Osteocyte (in vitro differentiated cells): ENCODE measurements around the gene FAM72C. TPM values are rescaled to one million over a fixed set of nuclear protein-coding genes. Genes with fewer than 3 reads are reported as not detected.
"Not testable (repeated sequence)": the region's sequence is repeated elsewhere in the genome, so short reads cannot be mapped to it uniquely, and the experiment has no call there.

ENCODE experiments used
- DNase-seq: peaks from one replicate; pipeline ENCODE4 v3.0.0; 2021; ENCODE audit warnings: mixed read lengths; ENCODE audit not compliant: unreplicated experiment; ENCODE audit errors: extremely low spot score
- H3K27ac Mint-ChIP-seq: one replicate; pipeline ENCODE4 v1.8.0; 2021; ENCODE audit warnings: mild to moderate bottlenecking, mixed read lengths; ENCODE audit not compliant: unreplicated experiment
- H3K27me3 Mint-ChIP-seq: one replicate; pipeline ENCODE4 v1.8.0; 2021; ENCODE audit warnings: mixed read lengths; ENCODE audit not compliant: unreplicated experiment
- H3K36me3 Mint-ChIP-seq: one replicate; pipeline ENCODE4 v1.8.0; 2021; ENCODE audit warnings: mixed read lengths; ENCODE audit not compliant: unreplicated experiment
- H3K4me1 Mint-ChIP-seq: one replicate; pipeline ENCODE4 v1.8.0; 2021; ENCODE audit warnings: mixed read lengths; ENCODE audit not compliant: unreplicated experiment
- H3K4me3 Mint-ChIP-seq: one replicate; pipeline ENCODE4 v1.8.0; 2021; ENCODE audit warnings: mild to moderate bottlenecking, moderate library complexity, mixed read lengths; ENCODE audit not compliant: unreplicated experiment
- H3K9me3 Mint-ChIP-seq: one replicate; pipeline ENCODE4 v1.8.0; 2021; ENCODE audit warnings: mixed read lengths; ENCODE audit not compliant: unreplicated experiment
- CTCF ChIP-seq: fragments of 200-600 bp; sonication (generic); IDR thresholded peaks from 2 replicates; pipeline ENCODE4 v1.5.0; 2021; ENCODE audit warnings: antibody characterized with exemption, mild to moderate bottlenecking, moderate library complexity
- total RNA-seq: library from RNA; stranded (reverse); gene quantifications from 2 replicates; pipeline ENCODE4 v1.2.1, GENCODE V29; 2021

Gene FAM72C
- total RNA-seq, 1 donor from 2014 or later, result 0.27 TPM

- not testable (repeated sequence) for H3K4me1 Mint-ChIP-seq, H3K27me3 Mint-ChIP-seq, H3K36me3 Mint-ChIP-seq, DNase-seq, H3K27ac Mint-ChIP-seq, H3K4me3 Mint-ChIP-seq, H3K9me3 Mint-ChIP-seq
Measured at GRCh38 chr1:143942238-143942860, 29.4 kb downstream of the FAM72C start.

GRCh38 chr1:143939666-143940065 lies 32.1 kb downstream of the FAM72C start:
- not testable (repeated sequence) for H3K9me3 Mint-ChIP-seq, H3K4me3 Mint-ChIP-seq, H3K27ac Mint-ChIP-seq, H3K36me3 Mint-ChIP-seq, DNase-seq, H3K27me3 Mint-ChIP-seq, H3K4me1 Mint-ChIP-seq

GRCh38 chr1:143938922-143939321 lies 32.9 kb downstream of the FAM72C start:
- not testable (repeated sequence) for H3K27me3 Mint-ChIP-seq, DNase-seq, H3K27ac Mint-ChIP-seq, H3K4me1 Mint-ChIP-seq, H3K36me3 Mint-ChIP-seq, H3K4me3 Mint-ChIP-seq, H3K9me3 Mint-ChIP-seq

- H3K27me3 Mint-ChIP-seq, DNase-seq, H3K27ac Mint-ChIP-seq, H3K36me3 Mint-ChIP-seq, H3K4me3 Mint-ChIP-seq, H3K9me3 Mint-ChIP-seq, H3K4me1 Mint-ChIP-seq: not testable (repeated sequence)
- TF ChIP-seq CTCF, result peak; percentile 63
Measured at GRCh38 chr1:143936457-143937115, 35.2 kb downstream of the FAM72C start.

- H3K27me3 Mint-ChIP-seq, H3K4me1 Mint-ChIP-seq, H3K4me3 Mint-ChIP-seq, DNase-seq, H3K9me3 Mint-ChIP-seq, H3K36me3 Mint-ChIP-seq, H3K27ac Mint-ChIP-seq: not testable (repeated sequence)
Measured at GRCh38 chr1:143919127-143919526, 52.7 kb downstream of the FAM72C start.

GRCh38 chr1:143918552-143918951 lies 53.2 kb downstream of the FAM72C start:
- not testable (repeated sequence) for H3K27me3 Mint-ChIP-seq, H3K4me1 Mint-ChIP-seq, H3K9me3 Mint-ChIP-seq, DNase-seq, H3K27ac Mint-ChIP-seq, H3K4me3 Mint-ChIP-seq, H3K36me3 Mint-ChIP-seq

GRCh38 chr1:143913705-143914104 lies 58.1 kb downstream of the FAM72C start:
- H3K27me3 Mint-ChIP-seq, result not testable (repeated sequence)

More at GRCh38 chr1:143913705-143914104, 58.1 kb downstream of the FAM72C start:
- not testable (repeated sequence) for H3K36me3 Mint-ChIP-seq, DNase-seq, H3K4me3 Mint-ChIP-seq, H3K9me3 Mint-ChIP-seq, H3K27ac Mint-ChIP-seq, H3K4me1 Mint-ChIP-seq
